GM12801 (cell line): ENCODE results near the gene B3GALNT2.

Source experiments
- TF ChIP-seq, protein P1 (sequence below): IDR thresholded peaks from one replicate; pipeline ENCODE4 v1.5.1; 2011; ENCODE audit warnings: control low read depth; ENCODE audit not compliant: insufficient read length; ENCODE audit errors: extremely low read depth

B3GALNT2 gene

DNA sequence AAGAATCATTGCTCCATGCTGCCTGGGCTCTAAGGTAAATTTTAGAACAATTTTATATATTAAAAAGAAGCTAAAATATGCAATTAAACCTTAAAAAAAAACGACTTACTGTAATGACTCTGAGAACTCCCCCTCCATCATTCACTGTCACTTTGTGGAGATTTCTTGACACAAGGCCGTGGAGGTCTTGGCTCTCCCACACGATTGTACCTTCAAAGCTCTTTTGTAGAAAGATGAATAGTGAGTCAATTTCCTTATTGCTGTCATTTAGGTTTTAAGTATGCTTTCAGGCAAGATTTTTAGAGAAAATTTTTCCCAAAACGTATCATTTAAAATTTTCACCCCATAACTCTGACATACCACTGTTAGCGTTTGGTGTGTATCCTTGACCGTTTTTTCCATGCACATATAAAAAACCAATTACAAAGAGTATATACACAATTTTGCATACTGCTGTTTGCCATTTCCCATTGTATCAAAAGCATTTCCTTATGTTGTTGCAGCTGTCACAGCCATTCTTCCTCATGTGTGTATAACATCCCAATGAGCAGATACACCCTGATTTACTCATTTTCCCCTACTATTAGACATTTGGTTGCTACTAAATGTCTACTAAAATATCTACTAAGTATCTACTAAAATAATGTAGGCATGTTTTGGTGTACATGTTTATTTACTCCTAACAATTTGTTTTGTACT, 33.4 kb downstream of the B3GALNT2 start:
- TF ChIP-seq, protein P1, sequence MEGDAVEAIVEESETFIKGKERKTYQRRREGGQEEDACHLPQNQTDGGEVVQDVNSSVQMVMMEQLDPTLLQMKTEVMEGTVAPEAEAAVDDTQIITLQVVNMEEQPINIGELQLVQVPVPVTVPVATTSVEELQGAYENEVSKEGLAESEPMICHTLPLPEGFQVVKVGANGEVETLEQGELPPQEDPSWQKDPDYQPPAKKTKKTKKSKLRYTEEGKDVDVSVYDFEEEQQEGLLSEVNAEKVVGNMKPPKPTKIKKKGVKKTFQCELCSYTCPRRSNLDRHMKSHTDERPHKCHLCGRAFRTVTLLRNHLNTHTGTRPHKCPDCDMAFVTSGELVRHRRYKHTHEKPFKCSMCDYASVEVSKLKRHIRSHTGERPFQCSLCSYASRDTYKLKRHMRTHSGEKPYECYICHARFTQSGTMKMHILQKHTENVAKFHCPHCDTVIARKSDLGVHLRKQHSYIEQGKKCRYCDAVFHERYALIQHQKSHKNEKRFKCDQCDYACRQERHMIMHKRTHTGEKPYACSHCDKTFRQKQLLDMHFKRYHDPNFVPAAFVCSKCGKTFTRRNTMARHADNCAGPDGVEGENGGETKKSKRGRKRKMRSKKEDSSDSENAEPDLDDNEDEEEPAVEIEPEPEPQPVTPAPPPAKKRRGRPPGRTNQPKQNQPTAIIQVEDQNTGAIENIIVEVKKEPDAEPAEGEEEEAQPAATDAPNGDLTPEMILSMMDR = no peak

DNA sequence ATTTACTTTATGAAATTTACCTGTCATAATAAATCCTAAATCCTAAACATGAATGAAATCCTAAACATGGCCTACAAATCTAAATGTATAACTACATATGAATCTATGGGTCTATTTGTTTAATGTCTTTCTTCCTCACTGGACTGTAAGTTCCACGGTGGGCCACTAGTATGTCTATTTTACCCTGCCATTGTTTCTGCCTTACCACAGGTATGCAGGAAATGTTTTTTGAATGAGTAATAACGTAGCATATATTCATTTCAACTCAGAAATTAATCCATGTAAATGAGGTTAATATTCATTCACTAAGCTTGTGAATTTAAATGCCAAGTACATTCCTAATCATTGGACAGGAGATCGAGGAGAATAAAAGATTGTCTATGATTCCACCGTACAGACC, 35.3 kb downstream of the B3GALNT2 start:
- TF ChIP-seq, protein P1 = no peak

DNA sequence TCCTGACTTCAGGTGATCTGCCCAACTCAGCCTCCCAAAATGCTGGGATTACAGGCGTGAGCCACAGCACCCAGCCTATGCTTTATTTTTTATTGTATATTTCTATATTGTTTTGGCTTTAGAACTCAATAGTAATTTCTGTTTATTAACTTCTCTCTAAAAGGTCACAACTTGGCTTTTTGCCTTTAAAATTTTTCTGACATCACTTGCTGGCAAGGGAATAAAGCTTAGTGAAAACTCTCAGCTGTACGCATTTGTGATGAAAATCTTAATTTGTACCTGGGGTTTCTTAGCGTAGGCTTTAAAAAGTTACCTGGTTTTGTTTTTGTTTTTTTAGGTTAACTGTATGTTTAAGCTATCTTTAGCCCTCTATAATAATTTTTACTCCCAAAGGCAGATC, 36.2 kb downstream of the B3GALNT2 start:
- TF ChIP-seq, protein P1 = no peak

DNA sequence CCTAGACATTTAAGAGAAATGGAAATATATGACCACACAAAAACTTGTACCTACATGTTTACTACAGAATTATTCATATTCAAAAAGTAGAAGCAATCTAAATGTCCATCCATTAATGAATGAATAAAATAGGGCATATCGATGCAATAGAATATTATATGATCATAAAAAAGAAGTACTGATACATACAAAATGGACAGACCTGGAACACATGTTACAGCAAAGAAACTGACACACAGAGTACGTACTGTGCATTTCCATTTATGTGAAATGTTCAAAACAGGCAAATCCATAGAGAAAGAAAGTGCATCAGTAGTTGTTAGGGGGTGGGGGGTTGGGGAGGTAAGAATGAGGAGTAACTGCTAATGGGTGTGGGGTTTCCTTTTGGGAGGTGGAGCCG, 39.2 kb downstream of the B3GALNT2 start:
- TF ChIP-seq, protein P1 = no peak

DNA sequence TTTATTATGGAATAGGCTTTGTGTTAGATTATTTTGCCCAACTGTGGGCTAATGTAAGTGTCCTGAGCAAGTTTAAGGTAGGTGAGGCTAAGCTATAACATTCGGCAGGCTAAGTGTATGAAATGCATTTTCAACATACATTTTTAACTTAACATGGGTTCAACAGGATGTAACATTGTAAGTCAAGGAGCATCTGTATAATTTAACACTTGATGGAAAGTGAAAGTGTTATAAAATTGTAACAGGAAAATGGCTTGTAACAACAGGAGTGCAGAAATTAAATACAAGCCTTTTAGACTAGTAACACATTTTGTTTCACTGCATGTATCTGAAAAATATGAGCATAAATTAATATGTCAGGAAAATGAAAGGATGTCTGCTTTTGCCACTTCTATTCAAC, 42.3 kb downstream of the B3GALNT2 start:
- TF ChIP-seq, protein P1 = no peak

DNA sequence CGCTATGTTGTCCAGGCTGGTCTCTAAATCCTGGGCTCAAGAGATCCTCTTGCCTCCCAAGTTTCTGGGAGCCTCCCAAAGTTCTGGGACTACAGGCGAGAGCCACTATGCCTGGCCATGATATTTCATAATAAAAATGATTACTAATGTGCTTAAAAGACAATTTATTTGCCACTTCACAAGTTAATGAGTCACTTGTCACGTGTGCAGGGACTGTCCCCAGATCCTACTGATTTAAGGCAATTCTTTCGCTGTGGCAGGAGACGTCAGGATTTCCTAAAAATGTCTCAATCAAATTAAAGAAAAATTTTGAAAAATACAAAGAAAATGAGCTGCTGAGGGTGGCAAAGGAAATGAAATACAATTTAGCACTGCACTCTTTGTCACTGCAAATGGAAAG, 43.5 kb downstream of the B3GALNT2 start:
- TF ChIP-seq, protein P1 = no peak

DNA sequence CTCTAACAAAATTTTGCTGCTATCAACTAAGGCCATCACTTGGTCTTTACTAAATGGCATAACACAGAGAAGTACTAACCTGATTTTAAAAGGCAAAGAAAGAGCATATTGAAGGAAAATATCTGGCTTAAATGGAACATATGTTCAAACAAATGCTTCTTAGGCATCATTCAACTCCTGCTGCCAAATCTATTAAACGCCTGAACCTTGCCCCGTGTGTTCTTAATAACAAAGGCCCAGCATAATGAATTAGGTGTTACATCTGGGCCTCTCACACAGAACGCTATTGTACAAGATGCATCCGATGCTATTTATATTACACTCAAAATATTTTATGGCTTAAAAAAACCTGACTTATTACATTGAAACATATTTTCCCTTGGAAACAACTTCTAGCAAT, 48.4 kb downstream of the B3GALNT2 start:
- TF ChIP-seq, protein P1 = no peak
